GM19452 (cell line): ENCODE results near the gene PCGF5.
"Not testable (repeated sequence)": the region's sequence is repeated elsewhere in the genome, so short reads cannot be mapped to it uniquely, and the experiment has no call there.

Experiments
- ATAC-seq: cut with Tn5 transposase; IDR thresholded peaks from one replicate; pipeline ENCODE4 v1.9.1; 2021; ENCODE audit not compliant: unreplicated experiment

PCGF5 gene

GRCh38 chr10:91220194-91220953, at the start of gene PCGF5:
TSS of gene PCGF5 (plus strand) at chr10:91220663. CDS start at chr10:91222872, 2,209 bp downstream.
- ATAC-seq = peak; percentile 97

GRCh38 chr10:91171485-91171884, 49.0 kb upstream of the PCGF5 start:
- no peak for ATAC-seq

GRCh38 chr10:91172348-91172747, 48.1 kb upstream of the PCGF5 start:
- ATAC-seq = no peak

- no peak for ATAC-seq
These were observed 35.1 kb upstream of the PCGF5 start for GRCh38 chr10:91185239-91185875.

GRCh38 chr10:91187156-91187555, 33.3 kb upstream of the PCGF5 start:
- no peak for ATAC-seq

- ATAC-seq = not testable (repeated sequence)
These were observed 32.5 kb upstream of the PCGF5 start for GRCh38 chr10:91188010-91188409.

GRCh38 chr10:91188889-91189288, 31.6 kb upstream of the PCGF5 start:
- ATAC-seq = no peak

- no peak for ATAC-seq
These were observed 30.0 kb upstream of the PCGF5 start for GRCh38 chr10:91190388-91190870.

GRCh38 chr10:91190876-91191583, 29.4 kb upstream of the PCGF5 start:
- ATAC-seq = peak; percentile 77

- ATAC-seq = peak; percentile 31
These were observed 28.9 kb upstream of the PCGF5 start for GRCh38 chr10:91191584-91191919.

- no peak for ATAC-seq
These were observed 25.8 kb upstream of the PCGF5 start for GRCh38 chr10:91194497-91195179.

- no peak for ATAC-seq
These were observed 24.0 kb upstream of the PCGF5 start for GRCh38 chr10:91196268-91197048.

- no peak for ATAC-seq
These were observed 23.3 kb upstream of the PCGF5 start for GRCh38 chr10:91197127-91197526.

- ATAC-seq = peak; percentile 69
These were observed 21.7 kb upstream of the PCGF5 start for GRCh38 chr10:91198781-91199180.

- no peak for ATAC-seq
These were observed 19.9 kb upstream of the PCGF5 start for GRCh38 chr10:91200314-91201212.

- ATAC-seq = peak; percentile 42
These were observed 19.1 kb upstream of the PCGF5 start for GRCh38 chr10:91201213-91201996.

GRCh38 chr10:91206427-91206826, 14.0 kb upstream of the PCGF5 start:
- ATAC-seq = no peak

GRCh38 chr10:91206837-91207474, 13.5 kb upstream of the PCGF5 start:
- ATAC-seq = no peak
